Thyroid gland (tissue), 4 donors: ENCODE data around the gene TBC1D25.

ENCODE experiments used
- POLR2A ChIP-seq, 2 donors: fragments of 450-650 bp; IDR thresholded peaks; one replicate each; pipeline ENCODE4 v1.6.1; 2017; ENCODE audit warnings: antibody characterized with exemption in 2 of 2, mild to moderate bottlenecking in 2 of 2, moderate library complexity in 1 of 2
- TF ChIP-seq, protein P1 (sequence below), 6 experiments: fragments of 200-600 bp in 3 of 6; fragments of 450-650 bp in 3 of 6; sonication (generic) in 3 of 6; IDR thresholded peaks; one replicate each; pipeline ENCODE4 v1.5.1; 2016 to 2019; ENCODE audit warnings: antibody characterized with exemption in 6 of 6, mild to moderate bottlenecking in 2 of 6, inconsistent platforms in 1 of 6, moderate library complexity in 1 of 6

DNA sequence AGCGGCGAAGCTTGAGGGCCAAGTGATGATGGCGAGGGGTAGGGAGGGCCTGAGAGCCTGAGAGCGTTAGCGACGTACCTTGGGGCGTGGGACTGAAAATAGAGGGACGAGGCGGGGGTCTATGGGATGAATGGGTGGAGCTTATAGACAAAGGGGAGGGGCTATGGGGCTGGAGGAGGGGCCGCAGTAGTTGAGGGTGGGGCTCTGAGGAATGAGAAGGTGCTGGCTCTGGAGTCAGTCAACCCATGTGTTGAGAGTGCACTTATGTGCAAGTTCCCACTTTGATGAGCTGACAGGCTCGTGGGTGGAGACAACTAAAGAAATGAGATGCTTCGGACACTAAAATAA, 488 bp downstream of the TBC1D25 start:
- TF ChIP-seq, protein P1, sequence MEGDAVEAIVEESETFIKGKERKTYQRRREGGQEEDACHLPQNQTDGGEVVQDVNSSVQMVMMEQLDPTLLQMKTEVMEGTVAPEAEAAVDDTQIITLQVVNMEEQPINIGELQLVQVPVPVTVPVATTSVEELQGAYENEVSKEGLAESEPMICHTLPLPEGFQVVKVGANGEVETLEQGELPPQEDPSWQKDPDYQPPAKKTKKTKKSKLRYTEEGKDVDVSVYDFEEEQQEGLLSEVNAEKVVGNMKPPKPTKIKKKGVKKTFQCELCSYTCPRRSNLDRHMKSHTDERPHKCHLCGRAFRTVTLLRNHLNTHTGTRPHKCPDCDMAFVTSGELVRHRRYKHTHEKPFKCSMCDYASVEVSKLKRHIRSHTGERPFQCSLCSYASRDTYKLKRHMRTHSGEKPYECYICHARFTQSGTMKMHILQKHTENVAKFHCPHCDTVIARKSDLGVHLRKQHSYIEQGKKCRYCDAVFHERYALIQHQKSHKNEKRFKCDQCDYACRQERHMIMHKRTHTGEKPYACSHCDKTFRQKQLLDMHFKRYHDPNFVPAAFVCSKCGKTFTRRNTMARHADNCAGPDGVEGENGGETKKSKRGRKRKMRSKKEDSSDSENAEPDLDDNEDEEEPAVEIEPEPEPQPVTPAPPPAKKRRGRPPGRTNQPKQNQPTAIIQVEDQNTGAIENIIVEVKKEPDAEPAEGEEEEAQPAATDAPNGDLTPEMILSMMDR (IDR thresholded peaks at IDR 0.05), result no peak
- no peak for TF ChIP-seq POLR2A (IDR thresholded peaks at IDR 0.05)
